ENCODE measurements around the gene ZNF35.

Gene ZNF35

GRCh38 chr3:44659434-44659833 is 10.9 kb downstream of the ZNF35 start:
- H3K36me3 ChIP-seq (ENCODE audit: insufficient read depth), result no peaks in the 10 kb centered on the region

DNA sequence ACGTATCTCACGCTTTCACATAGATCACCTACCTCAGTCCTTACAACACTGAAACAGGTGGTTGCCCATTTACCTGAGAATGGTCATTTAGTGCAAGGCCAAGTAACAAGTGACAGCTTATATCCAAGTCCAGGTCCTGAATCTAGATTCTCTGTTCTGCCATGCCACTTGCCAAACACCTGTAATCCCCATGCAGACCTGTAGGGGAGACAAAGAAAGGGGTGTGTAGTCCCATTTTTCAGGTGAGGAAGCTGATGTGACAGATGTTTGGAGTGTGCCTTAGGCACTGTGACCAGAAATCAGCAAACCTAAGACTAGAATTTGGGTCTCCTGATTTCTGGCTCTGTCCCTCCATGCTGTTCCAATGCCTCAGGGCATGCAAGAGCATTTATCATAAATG is 12.7 kb downstream of the ZNF35 start:
- Histone ChIP-seq H3K79me2 (ENCODE audit: insufficient read depth, low read depth) (no peaks in the 10 kb centered on the region), H2AFZ (ENCODE audit: low read depth) (no peak overlapping the region), H3K4me3 (IDR thresholded peaks at IDR 0.05; ENCODE audit: insufficient read depth, low read depth, low read length) (no peak overlapping the region), H3K4me2 (no peak overlapping the region), H4K20me1 (ENCODE audit: insufficient read depth) (no peaks in the 10 kb centered on the region), H3K27ac (no peak overlapping the region), H3K4me1 (ENCODE audit: low read depth, poor library complexity, severe bottlenecking) (no peaks in the 10 kb centered on the region), H3K9ac (no peak overlapping the region), H3K36me3 (ENCODE audit: insufficient read depth) (no peaks in the 10 kb centered on the region), H3K27me3 (ENCODE audit: insufficient read depth, low read depth) (no peaks in the 10 kb centered on the region)
- TF ChIP-seq, protein P1, sequence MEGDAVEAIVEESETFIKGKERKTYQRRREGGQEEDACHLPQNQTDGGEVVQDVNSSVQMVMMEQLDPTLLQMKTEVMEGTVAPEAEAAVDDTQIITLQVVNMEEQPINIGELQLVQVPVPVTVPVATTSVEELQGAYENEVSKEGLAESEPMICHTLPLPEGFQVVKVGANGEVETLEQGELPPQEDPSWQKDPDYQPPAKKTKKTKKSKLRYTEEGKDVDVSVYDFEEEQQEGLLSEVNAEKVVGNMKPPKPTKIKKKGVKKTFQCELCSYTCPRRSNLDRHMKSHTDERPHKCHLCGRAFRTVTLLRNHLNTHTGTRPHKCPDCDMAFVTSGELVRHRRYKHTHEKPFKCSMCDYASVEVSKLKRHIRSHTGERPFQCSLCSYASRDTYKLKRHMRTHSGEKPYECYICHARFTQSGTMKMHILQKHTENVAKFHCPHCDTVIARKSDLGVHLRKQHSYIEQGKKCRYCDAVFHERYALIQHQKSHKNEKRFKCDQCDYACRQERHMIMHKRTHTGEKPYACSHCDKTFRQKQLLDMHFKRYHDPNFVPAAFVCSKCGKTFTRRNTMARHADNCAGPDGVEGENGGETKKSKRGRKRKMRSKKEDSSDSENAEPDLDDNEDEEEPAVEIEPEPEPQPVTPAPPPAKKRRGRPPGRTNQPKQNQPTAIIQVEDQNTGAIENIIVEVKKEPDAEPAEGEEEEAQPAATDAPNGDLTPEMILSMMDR (conservative IDR thresholded peaks at IDR 0.05; ENCODE audit: low read depth, low read length), result no peak

More at GRCh38 chr3:44659434-44659833, 10.9 kb downstream of the ZNF35 start:
- H3K9ac ChIP-seq, result no peak overlapping the region
- TF ChIP-seq, protein P1 (conservative IDR thresholded peaks at IDR 0.05; ENCODE audit: low read depth, low read length), result no peak
- H3K4me2 ChIP-seq, result no peak overlapping the region
- H2AFZ ChIP-seq (ENCODE audit: low read depth), result no peak overlapping the region
- H4K20me1 ChIP-seq (ENCODE audit: insufficient read depth), result no peaks in the 10 kb centered on the region
- no peaks in the 10 kb centered on the region for H3K4me1 ChIP-seq (ENCODE audit: low read depth, poor library complexity, severe bottlenecking)
- H3K4me3 ChIP-seq (IDR thresholded peaks at IDR 0.05; ENCODE audit: insufficient read depth, low read depth, low read length), result no peak overlapping the region
- H3K27me3 ChIP-seq (ENCODE audit: insufficient read depth, low read depth), result no peaks in the 10 kb centered on the region
- H3K27ac ChIP-seq, result no peak overlapping the region
- H3K79me2 ChIP-seq (ENCODE audit: insufficient read depth, low read depth), result no peaks in the 10 kb centered on the region

DNA sequence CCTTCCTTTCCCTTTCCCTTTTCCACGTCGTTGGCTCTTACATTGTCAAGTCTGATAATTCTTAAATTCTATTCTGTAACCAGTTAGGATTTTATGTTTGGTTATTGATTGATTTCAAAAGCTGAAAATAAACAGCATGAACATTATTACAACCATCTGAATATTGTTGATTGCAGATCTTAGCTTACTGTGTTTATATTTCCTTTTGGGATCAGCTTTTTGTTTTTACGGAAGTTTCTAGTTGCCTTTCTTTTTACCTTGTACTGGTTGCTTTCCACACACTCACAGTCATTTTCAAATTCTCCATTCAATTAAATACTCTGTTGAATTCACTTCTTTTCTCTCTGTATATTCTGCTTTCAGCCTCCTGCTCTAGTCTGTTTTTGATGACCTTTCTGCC is 16.6 kb downstream of the ZNF35 start:
- no peaks in the 10 kb centered on the region for H3K27me3 ChIP-seq (ENCODE audit: insufficient read depth, low read depth)
- H3K79me2 ChIP-seq (ENCODE audit: insufficient read depth, low read depth), result no peaks in the 10 kb centered on the region
- no peaks in the 10 kb centered on the region for H3K4me1 ChIP-seq (ENCODE audit: low read depth, poor library complexity, severe bottlenecking)
- H2AFZ ChIP-seq (ENCODE audit: low read depth), result no peak overlapping the region
- H4K20me1 ChIP-seq (ENCODE audit: insufficient read depth), result no peaks in the 10 kb centered on the region
- H3K4me3 ChIP-seq (IDR thresholded peaks at IDR 0.05; ENCODE audit: insufficient read depth, low read depth, low read length), result no peak overlapping the region
- TF ChIP-seq, protein P1 (conservative IDR thresholded peaks at IDR 0.05; ENCODE audit: low read depth, low read length), result no peak
- H3K36me3 ChIP-seq (ENCODE audit: insufficient read depth), result no peaks in the 10 kb centered on the region
- H3K27ac ChIP-seq, result no peak overlapping the region
- H3K4me2 ChIP-seq, result no peak overlapping the region
- no peak overlapping the region for H3K9ac ChIP-seq

- no peak overlapping the region for H3K4me3 ChIP-seq (IDR thresholded peaks at IDR 0.05; ENCODE audit: insufficient read depth, low read depth, low read length)
- TF ChIP-seq, protein P1 (conservative IDR thresholded peaks at IDR 0.05; ENCODE audit: low read depth, low read length), result no peak
- no peaks in the 10 kb centered on the region for H3K36me3 ChIP-seq (ENCODE audit: insufficient read depth)
- no peaks in the 10 kb centered on the region for H3K4me1 ChIP-seq (ENCODE audit: low read depth, poor library complexity, severe bottlenecking)
- H2AFZ ChIP-seq (ENCODE audit: low read depth), result no peak overlapping the region
- H3K9ac ChIP-seq, result no peak overlapping the region
- no peak overlapping the region for H3K4me2 ChIP-seq
- no peaks in the 10 kb centered on the region for H4K20me1 ChIP-seq (ENCODE audit: insufficient read depth)
- H3K27me3 ChIP-seq (ENCODE audit: insufficient read depth, low read depth), result no peaks in the 10 kb centered on the region
- H3K79me2 ChIP-seq (ENCODE audit: insufficient read depth, low read depth), result no peaks in the 10 kb centered on the region
- no peak overlapping the region for H3K27ac ChIP-seq
These were observed 17.8 kb downstream of the ZNF35 start for GRCh38 chr3:44666346-44666745.
